ENCODE results near the gene BBLN.

DNA sequence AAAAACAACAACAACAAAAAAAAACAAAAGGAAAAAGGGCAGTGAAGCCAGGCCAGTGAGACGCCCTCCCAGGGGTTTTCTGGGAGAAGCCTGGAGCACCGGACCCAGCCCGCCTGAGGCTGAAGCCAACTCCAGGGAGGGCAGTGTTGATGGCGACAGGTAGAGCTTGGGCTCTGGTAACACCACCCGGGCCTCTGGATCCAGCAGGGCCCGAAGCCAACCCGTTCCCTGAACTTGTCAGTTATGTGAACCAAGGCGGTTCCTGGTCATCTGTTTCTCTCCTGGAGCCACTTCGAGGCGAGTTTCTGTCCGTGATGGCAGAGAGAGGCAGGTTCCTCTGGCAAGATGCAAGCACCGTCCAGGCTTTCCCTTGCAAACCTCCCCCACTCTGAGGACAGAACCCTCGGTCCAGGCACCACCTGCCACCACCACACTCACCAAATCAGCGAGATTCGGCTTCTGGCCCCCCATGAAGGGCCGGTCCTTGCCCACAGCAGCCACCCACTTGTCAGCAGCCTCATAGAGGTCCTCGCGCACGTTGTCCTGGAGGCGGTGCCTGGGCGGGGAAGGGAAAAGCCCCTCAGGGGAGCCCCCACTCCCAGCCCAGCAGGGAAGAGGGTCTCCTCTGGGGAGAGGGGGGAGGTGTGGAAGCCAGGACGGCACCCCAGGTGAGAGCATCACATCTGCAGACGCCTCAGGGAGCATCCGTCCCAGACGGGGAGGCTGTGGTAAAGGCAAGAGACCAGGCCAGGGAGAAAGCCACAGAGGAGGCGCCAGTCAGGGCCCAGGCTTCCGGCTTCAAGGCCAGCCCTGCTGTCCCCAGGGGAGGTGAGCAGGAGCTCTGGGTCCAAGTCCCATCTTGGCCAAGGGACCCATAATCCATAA lies 37.9 kb upstream of the BBLN start:
- no peak for TF ChIP-seq CTCF (IDR thresholded peaks at IDR 0.05)
- TF ChIP-seq EZH2 (IDR thresholded peaks at IDR 0.05; ENCODE audit: borderline replicate concordance, insufficient read depth, low read depth, low read length, poor library complexity, severe bottlenecking): no peak

Data from B cell (primary cell).